GM18508 (cell line): Measurements from ENCODE around the gene UVRAG.

Source experiments
- ATAC-seq: cut with Tn5 transposase; IDR thresholded peaks from one replicate; pipeline ENCODE4 v1.9.1; 2021; ENCODE audit warnings: moderate number of reproducible peaks; ENCODE audit not compliant: insufficient read depth, unreplicated experiment

Gene UVRAG

GRCh38 chr11:75996523-75997442 lies 181.8 kb downstream of the UVRAG start:
- ATAC-seq, result no peak

DNA sequence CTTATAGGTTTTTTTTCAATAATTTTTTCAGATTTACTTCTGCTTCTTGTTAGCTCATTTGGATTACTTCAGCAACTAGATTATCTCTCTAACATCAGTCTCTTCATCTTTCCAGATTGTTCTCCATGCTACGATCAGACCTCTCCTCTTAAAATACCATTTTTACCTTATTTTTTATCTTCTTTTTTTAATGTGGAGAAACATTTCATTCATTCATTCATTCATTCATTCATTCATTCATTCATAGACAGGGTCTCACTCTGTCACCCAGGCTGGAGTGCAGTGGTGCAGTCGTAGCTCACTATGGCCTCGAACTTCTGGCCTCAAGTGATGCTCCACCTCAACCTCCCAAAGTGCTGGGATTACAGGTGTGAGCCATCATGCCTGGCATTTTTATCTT lies 189.4 kb downstream of the UVRAG start:
- no peak for ATAC-seq

- ATAC-seq, result no peak
These were observed 190.7 kb downstream of the UVRAG start for GRCh38 chr11:76005756-76006155.

DNA sequence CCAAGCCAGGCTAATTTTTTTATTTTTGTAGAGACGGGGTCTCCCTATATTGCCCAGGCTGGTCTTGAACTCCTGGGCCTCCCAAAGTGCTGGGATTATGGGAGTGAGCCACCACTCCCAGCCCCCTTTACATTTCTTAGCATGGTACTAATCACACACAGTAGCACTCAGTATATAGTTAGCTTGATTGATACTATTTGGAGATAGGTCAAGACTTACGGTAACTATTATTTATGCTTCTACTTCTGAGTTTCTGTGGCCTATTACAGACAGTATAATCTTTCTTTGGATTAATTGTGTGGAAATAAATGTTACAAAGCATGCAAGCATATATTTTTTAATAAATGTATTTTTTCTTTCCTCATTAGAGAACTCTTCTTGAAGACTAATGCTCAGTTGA lies 192.2 kb downstream of the UVRAG start:
- ATAC-seq, result no peak

GRCh38 chr11:76008474-76008873 lies 193.5 kb downstream of the UVRAG start:
- no peak for ATAC-seq

- no peak for ATAC-seq
These were observed 195.0 kb downstream of the UVRAG start for GRCh38 chr11:76010051-76010450.

GRCh38 chr11:76013526-76013925 lies 198.5 kb downstream of the UVRAG start:
- no peak for ATAC-seq

DNA sequence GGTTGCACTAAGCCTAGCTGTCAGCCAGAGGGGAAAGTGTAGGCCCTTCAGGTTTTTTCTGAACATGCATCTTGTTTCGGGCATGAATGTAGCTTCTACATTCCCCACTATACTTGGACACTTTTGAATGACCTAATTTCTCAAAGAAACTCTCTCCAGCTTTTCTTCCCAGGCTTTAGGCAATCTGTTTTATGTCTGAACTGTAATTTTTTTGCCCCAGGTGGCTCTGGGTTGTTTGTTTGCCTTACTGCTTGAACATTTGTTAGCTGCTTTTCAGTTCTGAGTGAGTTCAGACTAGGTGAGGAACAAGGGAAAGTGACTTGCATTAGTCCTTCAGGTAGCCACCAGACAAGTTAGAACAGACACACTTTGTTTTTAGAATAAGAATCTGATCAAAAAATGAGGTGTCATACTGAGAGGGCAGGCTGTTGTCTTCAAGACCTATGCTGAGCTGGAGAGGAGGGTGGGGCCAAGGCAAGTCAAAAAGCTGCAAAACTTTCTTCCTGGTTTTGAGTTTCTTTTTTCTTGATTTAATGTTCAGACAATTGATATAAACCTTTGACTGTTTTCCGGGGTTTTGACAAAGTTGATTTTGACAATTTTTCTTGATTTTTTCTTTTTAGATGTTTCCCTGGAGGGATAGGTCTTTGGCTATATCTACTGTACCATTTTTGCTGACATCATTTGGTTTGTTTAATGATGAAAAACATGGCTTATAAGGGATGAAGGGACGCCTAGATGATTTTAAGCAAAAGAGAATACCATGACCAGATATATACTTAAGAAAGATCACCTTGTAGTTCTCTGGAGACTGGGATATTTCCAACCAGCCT lies 208.4 kb downstream of the UVRAG start:
- ATAC-seq, result no peak

DNA sequence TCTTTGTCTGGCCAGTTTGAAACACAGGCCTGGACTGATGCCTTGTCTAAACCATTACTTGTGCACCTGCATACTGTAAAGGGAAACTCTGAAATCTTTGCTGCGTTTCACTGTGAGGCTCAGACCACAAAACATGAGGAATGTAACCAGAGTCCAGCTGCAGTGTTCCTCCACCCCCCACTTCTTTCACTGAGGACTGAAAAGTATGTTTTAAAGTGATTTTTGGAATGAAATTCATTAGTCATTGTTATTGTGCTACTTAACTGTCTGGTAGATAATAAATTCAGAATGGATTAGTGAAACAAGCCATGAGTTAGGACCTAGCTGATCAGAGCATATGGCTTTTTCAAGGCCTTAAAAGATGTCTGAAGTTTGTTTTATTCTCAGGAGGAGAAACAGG lies 210.1 kb downstream of the UVRAG start:
- ATAC-seq, result no peak

DNA sequence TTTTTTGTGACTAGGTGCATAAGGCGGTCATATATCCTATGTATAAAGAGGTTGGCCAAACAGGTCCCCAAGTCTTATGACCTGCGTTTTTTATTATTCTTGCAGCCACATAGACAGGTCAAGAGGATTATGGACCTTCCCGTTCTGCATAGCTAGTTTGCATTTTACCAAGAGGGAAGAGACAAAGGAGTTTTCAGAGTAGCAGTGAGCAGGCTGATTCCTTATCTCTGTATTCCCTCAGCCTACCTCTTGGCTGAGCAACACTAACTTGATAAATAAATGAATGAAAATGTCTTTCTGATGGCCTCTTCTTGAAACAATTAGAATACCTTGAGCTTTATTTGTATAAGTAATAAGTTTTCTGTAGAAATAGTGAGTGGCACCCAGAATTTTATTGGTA lies 210.8 kb downstream of the UVRAG start:
- ATAC-seq, result no peak

- no peak for ATAC-seq
These were observed 211.3 kb downstream of the UVRAG start for GRCh38 chr11:76026281-76026680.

DNA sequence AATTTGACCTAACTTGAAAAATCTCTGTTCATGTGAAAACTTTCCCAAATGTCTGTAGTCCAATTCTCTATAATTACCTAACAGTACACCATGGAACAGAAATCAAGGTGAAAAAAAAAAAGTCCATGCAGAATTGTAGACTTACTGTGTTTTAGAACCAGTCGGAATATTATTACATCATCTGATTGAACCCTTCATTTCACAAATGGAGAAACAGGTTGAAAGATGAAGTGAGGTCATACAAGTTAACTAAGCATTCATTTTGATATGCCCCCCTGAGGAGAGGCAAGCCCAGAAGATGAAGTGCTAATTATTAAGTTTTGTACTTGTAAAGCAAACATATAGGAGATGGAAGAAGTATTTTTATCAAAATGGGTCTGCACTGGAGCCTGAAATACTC lies 211.9 kb downstream of the UVRAG start:
- no peak for ATAC-seq

DNA sequence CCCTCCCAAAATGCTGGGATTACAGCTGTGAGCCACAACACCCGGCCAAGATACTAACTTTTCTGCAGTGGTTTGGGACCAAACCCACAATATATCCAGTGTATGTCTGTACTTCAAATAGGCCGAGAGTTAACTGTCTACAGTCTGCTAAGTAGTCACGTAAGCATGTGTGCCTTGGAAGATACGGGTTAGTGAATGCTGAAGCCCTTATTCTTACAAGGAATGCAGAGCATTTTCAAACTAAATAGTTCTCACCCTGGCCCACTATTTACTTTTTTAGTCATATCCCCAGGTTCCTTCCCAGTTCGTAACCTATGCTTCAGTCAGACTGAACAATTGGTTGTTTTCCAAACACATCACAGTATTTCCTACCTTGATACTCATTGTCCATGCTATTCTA lies 215.3 kb downstream of the UVRAG start:
- ATAC-seq, result no peak

- no peak for ATAC-seq
These were observed 216.1 kb downstream of the UVRAG start for GRCh38 chr11:76030968-76031590.

DNA sequence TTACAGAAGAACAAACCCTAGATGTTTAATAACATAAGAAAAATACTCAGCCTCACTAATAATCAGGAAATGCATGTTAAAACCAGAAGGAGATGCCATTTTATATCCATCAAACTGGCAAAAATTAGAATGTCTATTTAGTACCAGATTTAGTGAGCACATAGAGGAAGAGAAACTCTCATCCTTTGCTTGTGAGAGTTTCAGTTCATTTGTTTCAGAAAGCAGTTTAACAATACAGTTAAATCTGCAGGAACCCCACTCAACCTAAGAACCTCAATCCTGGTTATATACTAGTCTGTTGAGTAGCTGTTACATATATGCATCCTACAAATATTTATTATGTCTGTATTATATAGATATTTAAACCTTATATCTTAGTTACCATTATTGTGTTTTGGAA lies 218.7 kb downstream of the UVRAG start:
- no peak for ATAC-seq

DNA sequence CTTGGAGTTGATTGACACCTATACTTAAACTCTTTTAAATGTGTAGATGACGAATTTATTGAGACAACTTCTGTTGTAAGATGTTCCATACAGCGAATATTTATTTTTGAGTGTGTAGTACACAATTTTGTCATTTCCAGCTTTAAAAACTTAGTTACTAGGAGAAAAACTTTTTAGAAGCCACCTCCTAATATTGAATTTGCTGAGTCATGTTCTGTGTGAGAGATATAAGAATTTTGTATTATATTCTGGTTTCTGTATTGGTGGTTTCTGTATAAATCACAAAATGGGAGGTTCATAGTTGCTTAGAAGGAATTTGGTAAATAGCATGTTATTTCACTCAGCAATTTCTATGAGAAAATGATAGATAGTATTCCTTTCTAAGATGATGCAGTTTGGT lies 220.0 kb downstream of the UVRAG start:
- no peak for ATAC-seq

DNA sequence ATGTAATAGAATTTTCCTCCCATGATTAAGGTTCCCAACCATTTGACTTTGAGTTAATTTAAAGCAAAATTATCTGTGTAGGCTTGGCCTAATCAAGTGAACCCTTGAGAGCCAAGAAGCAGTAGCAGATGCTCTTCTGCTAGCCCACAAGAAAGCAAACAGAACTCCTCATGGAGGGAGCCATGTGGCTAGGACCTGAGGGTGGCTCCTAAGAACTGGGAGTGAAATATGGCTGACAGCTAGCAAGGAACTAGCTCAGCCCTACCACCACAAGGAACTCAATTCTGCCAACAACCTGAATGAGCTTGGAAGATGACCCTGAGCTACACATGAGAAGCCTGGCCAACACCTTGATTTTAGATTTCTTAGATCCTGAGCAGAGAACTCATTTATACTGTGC lies 223.6 kb downstream of the UVRAG start:
- no peak for ATAC-seq

DNA sequence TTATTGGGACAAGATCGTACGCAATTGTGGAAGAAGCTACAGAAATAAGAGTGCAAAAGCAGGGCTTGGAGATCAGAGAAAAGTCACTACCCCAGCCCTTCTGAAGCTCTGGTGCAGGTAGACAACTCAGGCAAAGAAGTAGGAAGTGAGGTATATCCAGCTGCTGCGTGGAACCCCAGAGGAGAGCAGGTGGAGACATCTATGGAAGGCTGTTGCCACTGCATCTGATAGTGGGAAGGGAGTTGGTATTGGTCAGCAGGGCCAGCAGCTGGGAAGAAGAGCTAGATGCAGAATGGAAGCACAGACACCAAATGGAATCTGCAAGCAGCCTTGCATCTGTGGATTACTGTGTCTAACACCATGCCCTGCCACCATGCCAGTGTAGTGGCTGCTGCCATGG lies 226.2 kb downstream of the UVRAG start:
- ATAC-seq, result no peak

DNA sequence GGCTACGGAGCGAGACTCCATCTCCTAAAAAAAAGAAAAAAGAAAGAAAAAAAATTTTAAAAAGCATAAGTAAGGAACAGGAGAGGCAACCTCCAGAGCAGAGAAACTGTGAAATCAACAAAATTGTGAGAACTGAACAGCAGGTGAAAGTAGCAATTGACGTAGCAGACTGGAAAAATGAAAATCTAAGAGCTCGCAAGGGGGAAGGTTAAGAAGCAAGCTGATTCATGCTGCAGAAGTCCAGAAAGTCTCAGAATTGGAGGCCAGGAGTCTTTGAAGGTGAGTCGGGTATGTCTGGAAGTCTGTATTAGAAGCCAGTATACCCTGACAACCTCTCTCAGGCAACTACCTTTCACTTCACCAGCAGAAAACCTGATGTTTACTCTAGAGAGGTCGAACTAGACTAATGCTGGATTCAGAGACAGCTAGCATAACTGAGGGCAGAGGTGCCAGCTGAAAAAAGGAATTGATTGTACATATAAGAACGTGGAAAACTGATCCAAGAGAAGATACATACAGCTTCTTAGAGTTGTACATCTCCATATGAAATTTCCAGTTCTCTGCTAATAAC lies 229.8 kb downstream of the UVRAG start:
- no peak for ATAC-seq

GRCh38 chr11:76047231-76047630 lies 232.2 kb downstream of the UVRAG start:
- ATAC-seq, result no peak

DNA sequence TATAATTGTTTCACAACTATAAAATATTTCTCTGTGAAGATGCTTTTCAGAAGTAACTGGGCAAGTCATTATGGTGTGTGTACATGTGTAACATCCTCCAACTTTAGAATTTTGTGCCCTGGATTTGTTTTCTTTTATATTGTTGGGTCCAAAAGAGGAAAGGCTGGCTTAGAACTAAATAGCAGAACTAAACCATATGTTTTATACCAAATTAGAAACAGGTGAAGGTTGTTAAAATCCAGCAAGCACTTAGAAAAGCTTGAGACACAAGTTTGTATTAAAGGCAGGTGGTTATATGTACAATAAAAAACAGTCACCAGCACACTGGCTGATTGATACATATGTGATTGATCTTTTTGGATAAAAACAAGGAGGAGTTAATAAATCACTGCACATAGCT lies 232.8 kb downstream of the UVRAG start:
- no peak for ATAC-seq
